Airway epithelial cell (primary cell): ENCODE measurements around the gene TJP2. TPM values are rescaled to one million over a fixed set of nuclear protein-coding genes. Genes with fewer than 3 reads are reported as not detected.

ENCODE experiments used
- total RNA-seq: library from RNA; depleted of rRNA; stranded (reverse); fragments of >200 nt; gene quantifications from 2 replicates; pipeline ENCODE4 v1.2.3, GENCODE V29; 2015

The TJP2 gene
- total RNA-seq, result 87.5 and 108 TPM in 2 replicates

GRCh38 chr9:69173891-69174615 lies at the start of gene TJP2:
TSS of gene TJP2 (plus strand) at chr9:69174277. CDS start at chr9:69174373, 96 bp downstream.

Other genes starting within 250 kb of the TJP2 start
- gene PRKACG, start 160.2 kb upstream of the TJP2 start, total RNA-seq, result not detected in 2 replicates
- gene FXN, start 138.5 kb upstream of the TJP2 start, total RNA-seq, result 10.5 and 13.9 TPM in 2 replicates
- gene ENTREP1, start 150.9 kb downstream of the TJP2 start, total RNA-seq, result 2.0 and 2.5 TPM in 2 replicates